Smooth muscle cell of the pulmonary artery (primary cell): ENCODE data around the gene MYH2. TPM values are rescaled to one million over a fixed set of nuclear protein-coding genes. Genes with fewer than 3 reads are reported as not detected.

Source experiments
- total RNA-seq: library from RNA; depleted of rRNA; stranded (reverse); fragments of >200 nt; gene quantifications from 2 replicates; pipeline ENCODE4 v1.2.3, GENCODE V29; 2014

MYH2 gene
- not detected in 2 replicates for total RNA-seq

DNA sequence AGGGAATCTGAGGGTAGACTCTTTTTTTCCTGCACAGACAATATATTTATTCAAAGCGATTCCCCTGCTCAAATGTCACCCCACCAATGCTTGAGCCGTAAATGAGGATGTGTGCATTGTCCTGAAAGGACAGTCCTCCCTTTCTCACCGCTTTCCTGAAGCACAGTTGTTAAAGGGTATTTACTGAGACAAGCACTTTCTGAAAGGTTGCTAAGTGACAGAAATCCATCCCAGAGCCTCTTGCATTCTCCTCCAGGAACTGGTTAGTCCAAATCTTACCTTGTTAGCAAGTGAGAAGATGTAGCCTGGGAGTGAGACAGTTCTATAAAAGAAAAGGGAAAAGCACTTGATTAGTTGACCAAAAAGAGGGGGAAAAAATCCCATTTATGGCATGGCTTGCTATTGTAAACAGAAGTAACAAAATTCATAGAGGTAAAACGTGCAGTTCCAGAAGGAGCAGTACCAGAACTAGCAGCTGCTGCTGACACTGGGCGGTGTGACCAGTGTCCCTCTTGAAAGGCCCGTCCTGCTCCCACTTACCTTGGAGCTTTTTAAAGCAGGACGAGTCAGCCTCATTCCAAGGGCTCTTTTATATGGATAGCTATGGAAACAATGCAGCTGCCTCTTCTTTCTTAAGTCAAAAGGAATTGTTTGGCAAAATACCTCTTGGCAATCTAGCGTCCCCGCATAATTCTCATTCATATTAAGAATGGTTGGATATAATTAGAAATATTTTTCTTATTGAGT is at the start of gene MYH2:
TSS of gene MYH2 (minus strand) at position 563 of the 747 bp plus-strand sequence. CDS start 1,738 bp downstream, outside the sequence.

DNA sequence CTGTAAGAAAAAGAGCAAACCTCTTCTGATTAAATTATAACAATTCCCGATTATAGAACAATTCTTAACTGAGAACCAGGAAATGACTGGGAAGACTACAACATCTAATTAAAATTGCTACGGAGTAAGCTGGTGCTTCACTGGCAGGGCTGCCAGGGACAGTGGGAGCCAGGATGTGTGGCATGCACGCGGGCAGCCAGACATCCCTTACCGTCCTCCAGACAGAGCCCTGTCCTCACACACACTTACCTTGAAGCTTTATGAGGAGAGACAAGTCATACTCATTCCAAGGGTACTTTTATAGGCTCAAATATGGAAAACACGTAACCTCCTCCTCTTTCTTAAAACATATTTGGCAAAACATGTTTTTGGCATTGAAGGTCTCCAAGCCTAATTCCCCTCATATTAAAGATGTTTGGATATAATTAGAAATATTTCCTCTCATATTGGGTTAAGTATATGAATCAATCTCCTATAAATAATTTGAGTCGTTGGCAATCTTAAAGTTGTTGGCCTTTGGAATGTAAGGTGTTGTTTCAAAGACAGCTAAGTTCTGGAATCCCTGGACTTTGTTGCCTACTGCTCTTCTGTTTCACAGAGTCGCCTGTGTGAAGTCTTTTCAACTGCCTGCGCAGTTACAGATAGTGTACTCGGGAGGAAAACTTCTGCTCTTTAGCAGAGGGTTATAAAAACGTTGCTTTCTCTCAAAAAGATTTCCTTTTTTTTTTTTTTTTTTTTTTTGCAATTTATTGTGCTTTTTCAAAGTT is 31.0 kb downstream of the MYH2 start, which contains the start of gene MYH1:
TSS of gene MYH1 (minus strand) at position 272 of the 767 bp plus-strand sequence. CDS start 1,900 bp downstream, outside the sequence.

Other genes starting within 250 kb of the MYH2 start
- gene MYH13, start 176.7 kb downstream of the MYH2 start, total RNA-seq, result not detected in 2 replicates
- not detected in 2 replicates for gene MYH8, start 127.7 kb downstream of the MYH2 start, total RNA-seq
- not detected in 2 replicates for gene MYH4, start 80.1 kb downstream of the MYH2 start, total RNA-seq
- not detected in 2 replicates for gene MYH1, start 31.1 kb downstream of the MYH2 start, total RNA-seq
- gene MYH3, start 107.7 kb upstream of the MYH2 start, total RNA-seq, result 0.91 and 1.3 TPM in 2 replicates
- gene SCO1, start 147.9 kb upstream of the MYH2 start, total RNA-seq, result 28.6 and 41.5 TPM in 2 replicates
- gene ADPRM, start 147.9 kb upstream of the MYH2 start, total RNA-seq, result 9.7 and 10.3 TPM in 2 replicates
- 0.91 and 1.2 TPM in 2 replicates for gene TMEM220, start 180.4 kb upstream of the MYH2 start, total RNA-seq